ENCODE results near the gene DDA1.

GRCh38 chr19:17327068-17327653 lies 17.8 kb downstream of the DDA1 start:
- TF ChIP-seq CTCF (IDR thresholded peaks at IDR 0.05; ENCODE audit: borderline replicate concordance, extremely low read depth, low read length, poor library complexity, severe bottlenecking), result no peak
- TF ChIP-seq EZH2 (IDR thresholded peaks at IDR 0.05; ENCODE audit: borderline replicate concordance, low read depth, low read length, severe bottlenecking), result no peak
